Urinary bladder (tissue), 4 donors: ENCODE data around the gene SLC25A21. TPM values are rescaled to one million over a fixed set of nuclear protein-coding genes. Genes with fewer than 3 reads are reported as not detected.
"Not testable (repeated sequence)": the region's sequence is repeated elsewhere in the genome, so short reads cannot be mapped to it uniquely, and the experiment has no call there.

ENCODE experiments used
- DNase-seq: peaks from one replicate; pipeline ENCODE4 v3.0.0-alpha.2; 2015; ENCODE audit errors: extremely low spot score
- H3K27ac ChIP-seq: one replicate; pipeline ENCODE4 v1.5.1; 2013; ENCODE audit warnings: low read depth, mild to moderate bottlenecking, moderate library complexity
- H3K36me3 ChIP-seq: one replicate; pipeline ENCODE4 v1.6.1; 2013; ENCODE audit warnings: mild to moderate bottlenecking, moderate library complexity; ENCODE audit not compliant: insufficient read depth
- H3K4me1 ChIP-seq: one replicate; pipeline ENCODE4 v1.6.1; 2013; ENCODE audit warnings: mild to moderate bottlenecking, moderate library complexity; ENCODE audit not compliant: insufficient read depth
- H3K4me3 ChIP-seq: one replicate; pipeline ENCODE4 v1.5.1; 2013; ENCODE audit warnings: low read depth, low read length
- WGBS: extraction: QIAGEN DNeasy Blood & Tissue Kit; methylation state at CpG from one replicate; pipeline ENCODE4 v1.1.7; 2013; 5-methylcytosine and 5-hydroxymethylcytosine counted together
- polyA plus RNA-seq: library from polyadenylated mRNA; stranded (reverse); fragments of 200-250 nt; gene quantifications from one replicate; pipeline ENCODE4 v1.2.3, GENCODE V29; 2013
- total RNA-seq: library from RNA; depleted of rRNA; stranded (reverse); fragments of >200 nt; gene quantifications from one replicate; pipeline ENCODE4 v1.2.3, GENCODE V29; 2014
- donor health status: healthy with polysubstance abuse.
- donor health status: healthy.

The SLC25A21 gene
- total and polyA plus RNA-seq, 2 donors: 0.72 to 1.8 TPM

DNA sequence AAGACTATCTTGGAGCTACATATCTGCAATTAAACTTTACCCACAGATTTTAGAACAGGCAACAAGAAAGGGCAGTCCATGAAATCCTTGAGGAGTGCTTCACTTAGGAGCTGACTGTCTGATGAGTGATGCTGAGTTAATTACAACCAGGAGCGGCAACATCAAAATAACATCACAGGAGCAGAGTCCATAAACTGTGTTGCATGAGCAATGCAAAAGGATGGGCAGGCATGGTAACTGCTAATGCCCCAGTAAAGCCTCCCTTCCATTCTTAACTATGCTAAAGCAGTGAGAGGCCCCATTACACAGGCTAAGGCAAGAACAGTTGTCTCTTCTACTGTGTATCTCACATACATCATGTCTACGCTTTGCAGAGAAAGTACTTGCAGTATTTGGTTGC is 354.2 kb downstream of the SLC25A21 start:
- Histone ChIP-seq H3K36me3 (no peaks in the 10 kb centered on the region), H3K4me3 (no peak overlapping the region), H3K27ac (no peak overlapping the region), H3K4me1 (no peaks in the 10 kb centered on the region)
- no peak for DNase-seq
- WGBS: 63% methylated on average over 2 of the region's 2 CpGs

DNA sequence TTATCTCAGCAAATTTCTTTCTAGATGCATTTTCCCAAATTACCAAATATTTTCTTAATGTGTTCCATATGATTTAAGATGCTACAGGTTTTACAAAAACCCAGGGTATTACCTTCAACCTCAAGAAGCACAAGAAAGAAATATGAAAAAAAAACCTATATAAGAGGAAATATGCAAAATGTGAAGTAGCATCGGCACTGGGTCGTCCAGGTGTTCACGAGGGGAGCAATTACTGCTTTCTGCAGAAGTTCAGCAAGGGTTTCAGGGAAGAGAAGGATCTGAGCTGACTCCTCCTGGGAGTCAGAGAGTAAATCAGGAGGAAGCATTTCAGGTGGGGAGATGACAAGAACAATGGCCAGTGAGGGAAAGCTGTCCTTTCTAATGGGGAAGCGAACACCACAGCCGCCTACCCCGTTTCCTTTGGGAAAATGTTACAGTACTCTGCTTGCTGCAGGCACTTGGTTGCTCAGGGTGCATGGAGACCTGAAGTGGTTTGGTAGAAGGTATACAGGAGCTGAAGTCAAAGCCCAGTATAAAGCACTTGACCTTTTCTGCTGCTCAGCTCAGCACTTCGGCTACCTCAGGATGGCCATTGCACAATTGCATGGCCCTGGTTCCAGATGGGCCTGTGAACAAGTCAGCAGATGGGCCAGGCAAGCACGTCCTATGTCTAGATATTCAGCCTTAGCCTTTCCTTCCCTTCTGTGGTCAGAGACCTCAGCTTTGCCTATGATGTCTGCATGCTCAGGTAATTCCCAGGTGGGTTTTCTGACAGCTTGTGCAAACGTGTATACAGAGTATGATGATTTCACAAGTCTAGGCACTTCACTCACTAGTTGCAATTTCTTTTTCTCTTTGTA is 355.1 kb downstream of the SLC25A21 start:
- 93% methylated on average over 9 of the region's 9 CpGs for WGBS
- DNase-seq: no peak
- no peak overlapping the region for H3K4me3 ChIP-seq
- no peak overlapping the region for H3K27ac ChIP-seq
- no peaks in the 10 kb centered on the region for H3K4me1 ChIP-seq
- H3K36me3 ChIP-seq: no peaks in the 10 kb centered on the region

DNA sequence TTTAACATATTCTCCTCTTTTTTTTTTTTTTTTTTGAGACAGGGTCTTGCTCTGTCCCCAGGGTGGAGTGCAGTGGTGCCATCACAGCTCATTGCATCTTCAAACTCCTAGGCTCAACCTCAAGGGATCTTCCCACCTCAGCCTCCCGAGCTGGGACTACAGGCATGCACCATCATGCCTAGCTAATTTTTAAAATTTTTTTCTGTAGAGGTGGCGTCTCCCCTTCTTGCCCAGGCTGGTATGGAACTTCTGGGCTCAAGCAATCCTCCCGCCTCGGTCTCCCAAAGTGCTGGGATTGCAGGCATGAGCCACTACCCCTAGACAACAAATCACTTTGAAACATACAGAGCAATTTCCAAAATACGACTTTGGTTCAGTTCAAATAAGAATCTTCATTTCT is 355.9 kb downstream of the SLC25A21 start:
- no peak for DNase-seq
- Histone ChIP-seq H3K4me3 (no peak overlapping the region), H3K4me1 (no peaks in the 10 kb centered on the region), H3K27ac (no peak overlapping the region), H3K36me3 (no peaks in the 10 kb centered on the region)
- WGBS: 84% methylated on average over 5 of the region's 5 CpGs

DNA sequence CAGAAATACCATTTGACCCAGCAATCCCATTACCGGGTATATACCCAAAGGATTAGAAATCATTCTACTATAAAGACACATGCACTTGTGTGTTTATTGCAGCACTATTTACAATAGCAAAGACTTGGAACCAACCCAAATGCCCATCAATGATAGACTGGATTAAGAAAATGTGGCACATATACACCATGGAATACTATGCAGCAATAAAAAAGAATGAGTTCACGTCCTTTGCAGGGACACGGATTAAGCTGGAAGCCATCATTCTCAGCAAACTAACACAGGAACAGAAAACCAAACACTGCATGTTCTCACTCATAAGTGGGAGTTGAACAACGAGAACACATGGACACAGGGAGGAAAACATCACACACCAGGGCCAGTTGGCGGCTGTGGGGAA is 357.6 kb downstream of the SLC25A21 start:
- not testable (repeated sequence) for H3K4me3 ChIP-seq, DNase-seq, H3K27ac ChIP-seq, H3K36me3 ChIP-seq, H3K4me1 ChIP-seq
- WGBS: 94% methylated on average over 5 of the region's 5 CpGs

DNA sequence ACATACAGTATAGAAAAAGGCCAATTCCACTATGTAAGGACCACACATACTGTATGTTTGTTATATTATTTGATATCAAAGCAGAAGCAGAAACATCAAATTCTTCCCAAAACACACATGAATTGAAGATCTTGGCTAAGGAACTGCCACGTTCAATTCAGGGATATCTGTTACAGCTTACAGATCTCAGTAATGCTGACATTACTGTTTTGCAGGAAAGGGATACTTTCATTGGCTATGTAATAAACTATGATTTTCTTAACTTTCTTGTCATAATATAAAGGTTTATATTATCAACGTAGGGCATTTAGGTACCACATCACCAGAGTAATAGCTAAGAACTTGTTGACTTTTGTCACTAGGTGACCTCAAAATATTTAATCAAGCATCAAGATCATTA is 362.2 kb downstream of the SLC25A21 start:
- H3K27ac ChIP-seq: no peak overlapping the region
- H3K4me1 ChIP-seq: no peaks in the 10 kb centered on the region
- 55% methylated on average over 2 of the region's 2 CpGs for WGBS
- H3K4me3 ChIP-seq: no peak overlapping the region
- DNase-seq: no peak
- no peaks in the 10 kb centered on the region for H3K36me3 ChIP-seq

DNA sequence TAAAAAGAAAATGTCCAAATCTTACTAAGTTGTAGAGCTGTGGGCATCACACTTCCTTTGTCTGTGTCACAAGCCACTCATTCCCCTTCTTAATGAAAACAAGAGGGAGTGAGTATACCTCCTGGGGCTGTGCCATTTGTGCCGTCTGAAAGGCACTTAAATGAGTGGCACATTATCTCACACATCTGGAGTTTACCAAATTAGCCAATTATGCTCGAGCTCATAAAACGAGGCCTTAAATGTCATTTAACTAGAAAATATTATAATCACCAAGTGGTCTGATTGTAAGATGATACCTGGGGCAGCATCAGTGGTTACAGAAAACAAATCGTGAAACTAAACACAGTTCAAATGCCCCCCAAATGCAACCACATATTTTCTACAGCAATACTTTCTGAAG is 364.7 kb downstream of the SLC25A21 start:
- WGBS: 43% methylated on average over 4 of the region's 4 CpGs
- DNase-seq: no peak
- H3K27ac ChIP-seq: no peak overlapping the region
- no peaks in the 10 kb centered on the region for H3K4me1 ChIP-seq
- H3K36me3 ChIP-seq: no peaks in the 10 kb centered on the region
- no peak overlapping the region for H3K4me3 ChIP-seq

DNA sequence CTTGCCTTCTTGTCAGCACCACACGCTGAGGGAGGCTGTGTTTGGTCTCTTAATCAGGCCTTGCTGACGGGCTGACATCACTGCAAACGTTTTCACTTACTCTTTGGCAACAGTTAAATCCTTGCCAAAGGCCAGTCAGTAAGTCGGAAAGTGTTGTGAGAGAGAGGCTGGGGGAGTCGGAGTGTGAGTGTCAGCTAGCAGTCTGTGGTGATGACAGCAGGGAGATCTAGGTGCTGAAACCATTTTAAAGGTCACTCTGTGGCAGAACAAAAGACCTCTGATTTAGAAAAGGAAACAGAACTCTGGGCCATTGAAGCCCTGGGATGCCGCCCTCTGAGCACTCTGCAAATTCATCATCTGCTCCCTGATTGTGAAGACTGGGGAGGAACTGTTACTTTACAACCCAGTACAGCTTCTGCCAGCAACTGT is 367.3 kb downstream of the SLC25A21 start:
- WGBS: 20% methylated on average over 6 of the region's 6 CpGs
- Histone ChIP-seq H3K36me3 (no peaks in the 10 kb centered on the region), H3K27ac (no peak overlapping the region), H3K4me3 (no peak overlapping the region), H3K4me1 (no peaks in the 10 kb centered on the region)
- DNase-seq: no peak

DNA sequence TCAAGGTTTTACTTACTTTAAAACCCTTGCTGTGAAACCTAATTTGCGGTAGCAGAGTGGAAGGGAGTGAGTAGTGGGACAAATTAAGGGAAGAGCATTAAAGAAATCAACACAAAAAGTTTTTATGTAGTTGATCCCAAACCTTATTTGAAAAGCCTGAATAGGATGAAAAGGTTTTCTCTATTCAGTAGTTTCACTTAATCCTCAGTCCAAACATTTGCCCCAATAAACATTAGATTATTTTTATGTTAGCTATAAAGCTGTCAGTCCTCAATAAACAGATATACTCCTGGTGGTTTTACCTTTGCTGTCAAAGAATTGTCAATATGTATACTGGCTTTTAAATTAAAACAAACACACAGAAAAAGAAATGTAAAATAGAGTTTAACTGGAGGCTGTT is 374.8 kb downstream of the SLC25A21 start:
- WGBS: 42% methylated on average over 1 of the region's 1 CpG
- no peaks in the 10 kb centered on the region for H3K4me1 ChIP-seq
- no peak for DNase-seq
- no peak overlapping the region for H3K27ac ChIP-seq
- no peak overlapping the region for H3K4me3 ChIP-seq
- no peaks in the 10 kb centered on the region for H3K36me3 ChIP-seq

DNA sequence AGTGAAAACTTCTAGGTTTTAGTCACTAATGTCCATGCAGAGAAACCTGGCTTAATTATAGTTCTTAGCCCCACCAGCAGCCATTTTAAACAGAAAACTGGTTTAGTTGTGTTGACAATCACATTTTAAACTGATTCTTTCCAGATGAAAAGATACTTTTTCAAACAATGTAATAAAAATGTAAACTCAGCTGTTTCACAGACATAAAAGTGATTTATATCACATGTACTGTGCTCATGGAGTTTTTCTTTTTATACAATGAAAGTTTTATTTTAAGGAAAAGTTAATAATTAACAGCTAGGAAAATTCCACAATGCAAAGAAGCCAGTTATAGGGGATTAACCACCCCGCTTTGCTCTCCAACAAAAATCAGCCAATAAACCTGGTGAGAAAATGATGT is 381.0 kb downstream of the SLC25A21 start:
- Histone ChIP-seq H3K36me3 (peaks cover 2% of the 10 kb centered on the region), H3K4me3 (no peak overlapping the region), H3K4me1 (no peaks in the 10 kb centered on the region), H3K27ac (no peak overlapping the region)
- WGBS: 45% methylated on average over 1 of the region's 1 CpG
- no peak for DNase-seq

DNA sequence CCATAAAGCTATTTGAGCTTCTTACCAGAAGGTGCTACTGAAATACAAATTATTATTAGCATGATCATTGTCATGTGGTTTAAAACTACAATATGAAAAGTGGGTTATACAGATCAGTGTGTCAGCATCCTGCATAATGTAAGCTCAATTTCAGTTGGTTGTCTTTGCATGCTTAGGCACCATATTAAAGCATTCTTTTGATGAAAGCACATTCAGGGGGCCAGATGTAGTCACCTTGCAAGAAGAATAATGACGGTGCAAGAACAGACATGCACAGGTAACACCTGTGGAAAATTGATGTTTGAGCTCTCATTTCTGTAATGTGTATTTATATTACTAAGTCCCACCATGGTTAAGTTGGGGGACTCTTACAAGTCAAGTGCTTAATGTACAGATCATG is 386.9 kb downstream of the SLC25A21 start:
- Histone ChIP-seq H3K27ac (no peak overlapping the region), H3K36me3 (peaks cover under 1% of the 10 kb centered on the region), H3K4me3 (no peak overlapping the region), H3K4me1 (no peaks in the 10 kb centered on the region)
- WGBS: 90% methylated on average over 1 of the region's 1 CpG
- no peak for DNase-seq

DNA sequence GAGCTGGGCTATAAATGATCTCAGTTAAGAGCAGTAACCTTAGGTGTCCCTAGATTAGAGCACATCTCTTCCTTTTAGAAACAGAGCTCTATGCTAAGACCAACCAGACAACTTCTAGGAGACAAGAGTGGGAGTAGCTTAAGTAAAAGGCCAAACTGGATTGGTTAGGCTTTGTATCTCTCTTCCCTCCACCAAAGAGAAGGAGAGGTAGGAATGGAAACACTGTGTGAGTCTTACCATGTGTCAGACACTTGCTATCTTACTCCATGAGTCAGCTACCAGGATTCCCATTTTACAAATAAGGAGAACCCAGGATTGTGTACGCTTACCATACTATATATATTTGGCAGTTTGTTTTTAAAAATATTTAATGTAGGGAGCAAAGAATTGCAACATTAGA is 387.9 kb downstream of the SLC25A21 start:
- no peaks in the 10 kb centered on the region for H3K4me1 ChIP-seq
- H3K4me3 ChIP-seq: no peak overlapping the region
- H3K27ac ChIP-seq: no peak overlapping the region
- no peaks in the 10 kb centered on the region for H3K36me3 ChIP-seq
- 84% methylated on average over 1 of the region's 1 CpG for WGBS
- DNase-seq: no peak

DNA sequence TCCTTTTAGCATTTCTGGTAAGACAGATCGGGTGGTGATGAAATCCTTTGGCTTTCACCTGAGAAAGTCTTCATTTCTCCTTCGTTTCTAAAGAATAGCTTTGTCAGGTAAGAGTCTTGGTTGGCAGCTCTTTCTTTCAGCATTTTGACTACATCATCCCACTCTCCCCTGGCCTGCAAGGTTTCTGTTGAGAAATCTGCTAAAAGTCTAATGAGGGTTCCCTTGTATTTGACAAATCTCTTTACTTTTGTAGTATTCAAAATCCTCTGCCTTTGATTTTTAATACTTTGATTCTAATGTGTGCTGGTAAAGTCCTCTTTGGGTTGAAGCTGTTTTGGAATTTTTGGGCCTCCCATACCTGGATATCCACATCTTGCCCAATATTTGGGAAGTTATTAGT is 390.5 kb downstream of the SLC25A21 start:
- 87% methylated on average over 2 of the region's 2 CpGs for WGBS
- DNase-seq: no peak
- Histone ChIP-seq H3K36me3 (no peaks in the 10 kb centered on the region), H3K4me3 (no peak overlapping the region), H3K27ac (no peak overlapping the region), H3K4me1 (no peaks in the 10 kb centered on the region)

DNA sequence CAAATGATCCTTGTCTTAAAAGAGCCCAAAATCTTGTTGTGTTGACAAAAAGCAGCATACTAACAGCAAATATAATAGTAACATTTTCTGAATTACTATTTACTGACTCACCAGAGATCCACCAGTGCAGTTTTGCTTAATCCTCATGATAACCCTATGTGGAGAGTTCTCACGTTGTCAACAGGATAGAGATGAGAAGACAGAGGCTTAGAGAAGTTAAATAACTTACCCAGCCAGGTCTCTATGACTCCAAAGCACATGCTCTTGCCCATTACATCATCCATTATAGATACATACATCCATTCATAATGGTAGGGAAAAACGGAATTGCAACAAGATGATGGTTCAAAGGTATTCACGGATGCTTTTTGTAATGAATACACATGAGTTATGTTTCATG is 398.8 kb downstream of the SLC25A21 start:
- DNase-seq: no peak
- Histone ChIP-seq H3K36me3 (no peaks in the 10 kb centered on the region), H3K4me1 (no peaks in the 10 kb centered on the region), H3K27ac (no peak overlapping the region), H3K4me3 (no peak overlapping the region)
- 47% methylated on average over 3 of the region's 3 CpGs for WGBS

DNA sequence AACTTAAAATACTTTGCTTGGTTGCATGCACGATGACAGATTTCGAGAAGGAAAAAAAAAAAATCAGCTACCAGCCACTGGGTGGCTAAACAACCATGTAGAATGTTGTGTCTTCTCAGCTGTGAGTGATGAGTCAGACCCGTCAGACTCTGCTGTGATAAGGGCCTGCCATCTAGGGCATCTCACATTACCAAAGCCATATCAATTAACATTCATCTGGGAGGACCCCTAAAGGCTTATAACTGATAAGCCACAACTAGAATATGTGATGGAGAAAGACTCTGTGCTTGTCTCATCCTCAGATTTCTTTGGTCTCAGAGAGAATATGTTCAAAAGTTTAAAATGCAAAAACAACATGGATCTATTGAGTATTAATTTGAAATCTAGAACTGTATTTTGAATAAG is 399.3 kb downstream of the SLC25A21 start:
- H3K4me1 ChIP-seq: no peaks in the 10 kb centered on the region
- H3K27ac ChIP-seq: no peak overlapping the region
- 38% methylated on average over 3 of the region's 3 CpGs for WGBS

More for the DNA sequence above, 399.3 kb downstream of the SLC25A21 start:
- DNase-seq: no peak
- Histone ChIP-seq H3K36me3 (no peaks in the 10 kb centered on the region), H3K4me3 (no peak overlapping the region)
